ENCODE measurements around the gene SCGB1C1. TPM values are rescaled to one million over a fixed set of nuclear protein-coding genes. Genes with fewer than 3 reads are reported as not detected.

SCGB1C1 gene
- total and polyA plus RNA-seq, 8 donors, result not detected

GRCh38 chr11:196786-197731 lies 4.2 kb downstream of the SCGB1C1 start:
- DNase-seq, result peak in 1 of 2 donors; percentile 24
- Histone ChIP-seq H3K4me1 (peaks cover 0 to 10% (median under 1%) of the 10 kb centered on the region in 4 donors), H3K4me3 (no peak overlapping the region), H3K36me3 (peaks cover 5 to 24% (median 18%) of the 10 kb centered on the region in 4 donors), H3K27me3 (no peaks in the 10 kb centered on the region), H3K9me3 (no peaks in the 10 kb centered on the region), H3K27ac (no peak overlapping the region)
- intact Hi-C loops (cut with DNase I; ENCODE audit: low total_unique reads), result no loop called here
- 70 to 81% (median 78%) methylated on average over 4 to 23 of the region's 23 CpGs for WGBS, 5 donors
- no peak for TF ChIP-seq POLR2A (IDR thresholded peaks at IDR 0.05)
- no peak for TF ChIP-seq CTCF (IDR thresholded peaks at IDR 0.05)
- TF ChIP-seq EP300 (IDR thresholded peaks at IDR 0.05), result no peak
- no peak for TF ChIP-seq POLR2AphosphoS5 (IDR thresholded peaks at IDR 0.05)

DNA sequence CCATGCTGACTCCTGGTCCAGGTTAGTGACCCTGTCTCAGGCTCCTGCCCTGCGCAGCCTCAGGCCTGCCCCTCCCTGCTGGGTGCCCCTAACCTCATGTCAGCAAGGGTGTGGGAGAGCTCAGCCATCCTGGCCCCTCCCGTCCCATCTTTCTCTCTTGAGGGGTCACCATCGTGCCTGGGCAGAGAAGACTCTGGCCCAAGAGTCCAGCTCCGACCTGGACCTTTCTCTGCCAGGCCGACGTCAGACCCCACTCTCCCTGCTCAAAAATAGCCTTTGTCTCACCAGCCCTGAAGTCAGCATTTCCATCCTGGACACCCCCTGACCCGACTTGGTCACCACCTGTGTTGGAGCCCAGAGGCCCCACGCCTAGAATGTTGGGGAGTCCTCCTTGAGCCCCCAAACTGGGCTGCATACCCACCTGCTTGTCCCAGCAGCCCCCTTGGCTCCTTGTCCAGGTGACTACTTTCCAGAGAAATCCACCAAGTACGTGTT lies 4.9 kb downstream of the SCGB1C1 start:
- H3K9me3 ChIP-seq, result no peaks in the 10 kb centered on the region
- H3K4me3 ChIP-seq, result no peak overlapping the region
- H3K4me1 ChIP-seq, result peaks cover 0 to 17% (median 4%) of the 10 kb centered on the region in 4 donors
- 73 to 83% (median 81%) methylated on average over 2 to 9 of the region's 9 CpGs for WGBS, 5 donors
- H3K27ac ChIP-seq, result no peak overlapping the region
- peaks cover 5 to 30% (median 25%) of the 10 kb centered on the region in 4 donors for H3K36me3 ChIP-seq
- DNase-seq, result peak in 1 of 2 donors; percentile 17
- no peaks in the 10 kb centered on the region for H3K27me3 ChIP-seq
- TF ChIP-seq EP300 (IDR thresholded peaks at IDR 0.05), result no peak
- TF ChIP-seq POLR2AphosphoS5 (IDR thresholded peaks at IDR 0.05), result no peak
- TF ChIP-seq POLR2A (IDR thresholded peaks at IDR 0.05), result no peak
- no peak for TF ChIP-seq CTCF (IDR thresholded peaks at IDR 0.05)
- intact Hi-C loops (cut with DNase I; ENCODE audit: low total_unique reads), result no loop called here

DNA sequence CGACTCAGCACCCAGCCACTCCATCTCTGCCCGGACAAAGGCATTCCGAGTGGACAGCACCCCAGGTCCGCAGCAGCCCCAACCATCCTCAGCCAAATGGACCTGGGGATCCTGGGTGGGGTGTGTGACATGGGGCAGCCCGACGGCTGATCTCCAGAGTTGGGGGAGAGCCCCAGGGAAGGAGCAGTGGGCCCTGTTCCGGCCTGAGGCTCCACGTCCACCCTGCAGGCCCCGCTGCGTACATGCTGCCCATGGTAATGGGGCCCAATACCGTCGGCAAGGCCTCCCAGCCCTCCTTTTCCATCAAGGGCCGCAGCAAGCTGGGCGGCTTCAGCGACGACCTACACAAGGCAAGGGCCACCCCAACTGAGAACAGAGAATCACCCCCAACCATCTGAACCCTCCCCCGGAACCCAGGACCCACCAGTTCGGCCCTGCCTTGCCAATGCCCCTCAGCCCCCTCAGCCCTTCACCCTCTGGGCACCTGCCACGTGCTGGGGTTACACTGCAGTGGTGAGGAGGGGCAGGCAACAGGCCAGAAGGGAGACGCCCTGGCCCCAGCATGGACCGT lies 5.4 kb downstream of the SCGB1C1 start:
- intact Hi-C loops (cut with DNase I; ENCODE audit: low total_unique reads), result no loop called here
- no peaks in the 10 kb centered on the region for H3K9me3 ChIP-seq
- 80 to 89% (median 84%) methylated on average over 13 to 21 of the region's 21 CpGs for WGBS, 5 donors
- peaks cover 0 to 22% (median 6%) of the 10 kb centered on the region in 4 donors for H3K4me1 ChIP-seq
- H3K27me3 ChIP-seq, result no peaks in the 10 kb centered on the region
- DNase-seq, result peak in 1 of 2 donors; percentile 21
- no peak for TF ChIP-seq POLR2A (IDR thresholded peaks at IDR 0.05)
- no peak for TF ChIP-seq CTCF (IDR thresholded peaks at IDR 0.05)
- no peak for TF ChIP-seq EP300 (IDR thresholded peaks at IDR 0.05)
- no peak for TF ChIP-seq POLR2AphosphoS5 (IDR thresholded peaks at IDR 0.05)
- H3K36me3 ChIP-seq, result peaks cover 5 to 36% (median 30%) of the 10 kb centered on the region in 4 donors
- no peak overlapping the region for H3K4me3 ChIP-seq
- no peak overlapping the region for H3K27ac ChIP-seq

GRCh38 chr11:199004-199581 lies 6.2 kb downstream of the SCGB1C1 start:
- Histone ChIP-seq H3K9me3 (no peaks in the 10 kb centered on the region), H3K4me1 (peaks cover 0 to 29% (median 14%) of the 10 kb centered on the region in 4 donors), H3K27ac (no peak overlapping the region), H3K27me3 (no peaks in the 10 kb centered on the region), H3K36me3 (peaks cover 11 to 43% (median 38%) of the 10 kb centered on the region in 4 donors), H3K4me3 (no peak overlapping the region)
- peak in 1 of 2 donors; percentile 17 for DNase-seq
- TF ChIP-seq CTCF (IDR thresholded peaks at IDR 0.05), result no peak
- no peak for TF ChIP-seq POLR2AphosphoS5 (IDR thresholded peaks at IDR 0.05)
- no peak for TF ChIP-seq EP300 (IDR thresholded peaks at IDR 0.05)
- TF ChIP-seq POLR2A (IDR thresholded peaks at IDR 0.05), result no peak
- intact Hi-C loops (cut with DNase I; ENCODE audit: low total_unique reads), result no loop called here
- WGBS, 5 donors, result 79 to 87% (median 85%) methylated on average over 9 to 13 of the region's 13 CpGs
